Neural crest cell (in vitro differentiated cells): ENCODE results near the gene ZNF304. TPM values are rescaled to one million over a fixed set of nuclear protein-coding genes. Genes with fewer than 3 reads are reported as not detected.

Source experiments
- DNase-seq: peaks from one replicate; pipeline ENCODE4 v3.0.0; 2021; ENCODE audit warnings: low read depth, mixed read lengths, low spot score
- H3K27ac Mint-ChIP-seq: one replicate; pipeline ENCODE4 v1.8.0; 2021; ENCODE audit warnings: mild to moderate bottlenecking, mixed read lengths; ENCODE audit not compliant: unreplicated experiment
- H3K27me3 Mint-ChIP-seq: 2 replicates; pipeline ENCODE4 v1.8.0; 2021; ENCODE audit warnings: low read depth, mild to moderate bottlenecking, mixed read lengths
- H3K36me3 Mint-ChIP-seq: 2 replicates; pipeline ENCODE4 v1.8.0; 2021; ENCODE audit warnings: low read depth, mild to moderate bottlenecking, mixed read lengths
- H3K4me1 Mint-ChIP-seq: 2 replicates; pipeline ENCODE4 v1.8.0; 2021; ENCODE audit warnings: mixed read lengths
- H3K4me3 Mint-ChIP-seq: one replicate; pipeline ENCODE4 v1.8.0; 2021; ENCODE audit warnings: mild to moderate bottlenecking, mixed read lengths
- H3K9me3 Mint-ChIP-seq: 2 replicates; pipeline ENCODE4 v1.8.0; 2021; ENCODE audit warnings: mixed read lengths
- total RNA-seq: library from RNA; stranded (reverse); gene quantifications from 2 replicates; pipeline ENCODE4 v1.2.1, GENCODE V29; 2021
- TF ChIP-seq, protein P1 (sequence below): fragments of 200-600 bp; sonication (generic); conservative IDR thresholded peaks from 2 replicates; pipeline ENCODE4 v1.5.0; 2021; ENCODE audit warnings: antibody characterized with exemption, mild to moderate bottlenecking

Gene ZNF304
- total RNA-seq, 1 donor from 2014 or later, result 11.3 TPM

DNA sequence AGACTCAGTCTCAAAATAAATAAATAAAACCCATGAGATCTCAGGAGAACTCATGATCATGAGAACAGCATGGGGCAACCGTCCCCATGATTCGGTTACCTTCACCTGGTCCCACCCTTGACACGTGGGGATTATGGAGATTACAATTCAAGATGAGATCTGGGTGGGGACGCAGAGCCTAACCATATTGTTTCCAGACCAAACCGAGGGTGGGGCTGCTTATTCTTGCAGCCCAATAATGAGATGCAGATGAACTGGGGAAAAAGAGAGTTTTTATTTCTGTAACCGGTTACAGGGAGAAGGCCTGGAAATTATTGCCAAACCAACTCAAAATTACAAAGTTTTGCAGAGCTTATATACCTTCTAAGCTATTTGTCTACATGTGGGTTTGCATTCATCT, 25.1 kb downstream of the ZNF304 start:
- H3K4me1 Mint-ChIP-seq, result no peaks in the 10 kb centered on the region
- DNase-seq, result no peak
- TF ChIP-seq, protein P1, sequence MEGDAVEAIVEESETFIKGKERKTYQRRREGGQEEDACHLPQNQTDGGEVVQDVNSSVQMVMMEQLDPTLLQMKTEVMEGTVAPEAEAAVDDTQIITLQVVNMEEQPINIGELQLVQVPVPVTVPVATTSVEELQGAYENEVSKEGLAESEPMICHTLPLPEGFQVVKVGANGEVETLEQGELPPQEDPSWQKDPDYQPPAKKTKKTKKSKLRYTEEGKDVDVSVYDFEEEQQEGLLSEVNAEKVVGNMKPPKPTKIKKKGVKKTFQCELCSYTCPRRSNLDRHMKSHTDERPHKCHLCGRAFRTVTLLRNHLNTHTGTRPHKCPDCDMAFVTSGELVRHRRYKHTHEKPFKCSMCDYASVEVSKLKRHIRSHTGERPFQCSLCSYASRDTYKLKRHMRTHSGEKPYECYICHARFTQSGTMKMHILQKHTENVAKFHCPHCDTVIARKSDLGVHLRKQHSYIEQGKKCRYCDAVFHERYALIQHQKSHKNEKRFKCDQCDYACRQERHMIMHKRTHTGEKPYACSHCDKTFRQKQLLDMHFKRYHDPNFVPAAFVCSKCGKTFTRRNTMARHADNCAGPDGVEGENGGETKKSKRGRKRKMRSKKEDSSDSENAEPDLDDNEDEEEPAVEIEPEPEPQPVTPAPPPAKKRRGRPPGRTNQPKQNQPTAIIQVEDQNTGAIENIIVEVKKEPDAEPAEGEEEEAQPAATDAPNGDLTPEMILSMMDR, result no peak
- H3K27me3 Mint-ChIP-seq, result no peaks in the 10 kb centered on the region
- H3K27ac Mint-ChIP-seq, result no peak overlapping the region
- H3K36me3 Mint-ChIP-seq, result peaks cover 86% of the 10 kb centered on the region
- no peak overlapping the region for H3K4me3 Mint-ChIP-seq
- H3K9me3 Mint-ChIP-seq, result peaks cover 26% of the 10 kb centered on the region

DNA sequence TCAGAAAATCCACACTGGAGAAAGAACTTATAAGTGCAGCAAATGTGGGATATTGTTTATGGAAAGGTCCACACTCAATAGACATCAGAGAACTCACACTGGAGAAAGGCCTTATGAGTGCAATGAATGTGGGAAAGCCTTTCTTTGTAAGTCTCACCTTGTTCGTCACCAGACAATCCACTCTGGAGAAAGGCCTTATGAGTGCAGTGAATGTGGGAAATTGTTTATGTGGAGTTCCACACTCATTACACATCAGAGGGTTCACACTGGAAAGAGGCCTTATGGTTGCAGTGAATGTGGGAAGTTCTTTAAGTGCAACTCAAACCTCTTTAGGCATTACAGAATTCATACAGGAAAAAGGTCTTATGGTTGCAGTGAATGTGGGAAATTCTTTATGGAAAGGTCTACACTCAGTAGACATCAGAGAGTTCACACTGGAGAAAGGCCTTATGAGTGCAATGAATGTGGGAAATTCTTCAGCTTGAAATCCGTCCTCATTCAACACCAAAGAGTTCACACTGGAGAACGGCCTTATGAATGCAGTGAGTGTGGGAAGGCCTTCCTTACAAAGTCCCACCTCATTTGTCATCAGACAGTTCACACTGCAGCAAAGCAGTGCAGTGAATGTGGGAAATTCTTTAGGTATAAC, 26.6 kb downstream of the ZNF304 start:
- no peaks in the 10 kb centered on the region for H3K4me1 Mint-ChIP-seq
- no peak for DNase-seq
- TF ChIP-seq, protein P1, result no peak
- peaks cover 75% of the 10 kb centered on the region for H3K36me3 Mint-ChIP-seq
- peaks cover 26% of the 10 kb centered on the region for H3K9me3 Mint-ChIP-seq
- no peaks in the 10 kb centered on the region for H3K27me3 Mint-ChIP-seq
- no peak overlapping the region for H3K4me3 Mint-ChIP-seq
- no peak overlapping the region for H3K27ac Mint-ChIP-seq

DNA sequence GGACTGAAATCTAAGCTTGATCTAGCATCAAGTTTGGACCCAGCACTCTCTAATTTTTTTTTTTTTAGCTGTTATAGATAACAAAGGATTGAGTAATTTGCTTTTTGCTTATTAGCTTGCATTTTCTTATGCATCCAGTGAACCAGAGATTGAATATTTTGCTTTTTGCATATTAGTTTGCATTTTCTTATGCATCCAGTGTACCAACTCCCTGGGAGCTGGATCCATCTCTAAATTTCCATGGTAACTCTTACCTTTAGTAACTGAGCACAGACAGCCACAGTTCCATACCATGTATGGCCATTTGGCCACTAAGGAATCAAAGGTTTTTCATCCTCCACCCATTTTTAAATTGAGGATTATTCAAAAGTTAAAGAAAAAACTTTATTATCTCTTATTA, 29.9 kb downstream of the ZNF304 start:
- no peak for DNase-seq
- H3K27ac Mint-ChIP-seq, result no peak overlapping the region
- peaks cover 8% of the 10 kb centered on the region for H3K27me3 Mint-ChIP-seq
- TF ChIP-seq, protein P1, result no peak
- H3K9me3 Mint-ChIP-seq, result peaks cover 17% of the 10 kb centered on the region
- H3K4me3 Mint-ChIP-seq, result no peak overlapping the region
- H3K36me3 Mint-ChIP-seq, result peaks cover 45% of the 10 kb centered on the region
- no peaks in the 10 kb centered on the region for H3K4me1 Mint-ChIP-seq

GRCh38 chr19:57382806-57383488, 31.9 kb downstream of the ZNF304 start:
- no peak for DNase-seq
- no peaks in the 10 kb centered on the region for H3K4me1 Mint-ChIP-seq
- H3K9me3 Mint-ChIP-seq, result peaks cover 17% of the 10 kb centered on the region
- H3K27me3 Mint-ChIP-seq, result peaks cover 8% of the 10 kb centered on the region
- H3K4me3 Mint-ChIP-seq, result no peak overlapping the region
- no peak overlapping the region for H3K27ac Mint-ChIP-seq
- TF ChIP-seq, protein P1, result no peak
- peaks cover 25% of the 10 kb centered on the region for H3K36me3 Mint-ChIP-seq

DNA sequence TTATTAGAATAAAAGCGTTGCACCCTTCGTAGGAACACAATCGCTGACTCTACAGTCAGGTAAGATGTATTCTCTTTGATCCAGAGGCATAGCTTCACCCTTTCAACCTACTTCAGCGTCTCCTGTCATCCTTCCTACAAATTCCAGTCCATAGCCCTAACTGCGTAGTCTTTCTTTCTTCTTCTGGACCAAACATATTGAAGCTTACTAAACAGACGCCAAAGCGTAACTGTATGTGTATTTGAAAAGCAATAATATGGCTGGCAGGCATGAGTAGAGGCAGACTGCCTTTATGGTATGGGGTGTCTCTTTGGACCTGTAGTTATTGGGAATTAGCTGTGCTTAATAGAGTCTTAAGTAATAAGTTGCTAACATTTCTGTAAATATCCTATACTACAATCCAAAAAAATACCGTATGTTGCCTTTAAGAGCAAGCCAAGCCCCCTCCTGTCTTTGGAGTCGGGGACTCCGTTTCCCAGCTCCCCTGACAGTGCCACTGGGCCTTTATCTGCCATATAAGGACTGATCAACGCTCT, 38.2 kb downstream of the ZNF304 start:
- DNase-seq, result no peak
- Mint-ChIP-seq H3K27ac (peak overlapping the region; percentile 55), H3K9me3 (peaks cover 3% of the 10 kb centered on the region), H3K27me3 (peaks cover 2% of the 10 kb centered on the region), H3K36me3 (peaks cover 9% of the 10 kb centered on the region), H3K4me3 (peak overlapping the region; percentile 93), H3K4me1 (peaks cover 30% of the 10 kb centered on the region)
- TF ChIP-seq, protein P1, result no peak
